SKM-1 (cell line): ENCODE data around the gene CCDC9B.

ENCODE experiments used
- DNase-seq: peaks from one replicate; lab custom pipeline; 2025; ENCODE audit not compliant: unreplicated experiment; lab: John Stamatoyannopoulos, UW

The CCDC9B gene

GRCh38 chr15:40365624-40366456 is 25.1 kb upstream of the CCDC9B start:
- DNase-seq, result no peak

GRCh38 chr15:40365016-40365415 is 24.3 kb upstream of the CCDC9B start:
- no peak for DNase-seq

- DNase-seq, result no peak
Observed at GRCh38 chr15:40364251-40364650, 23.5 kb upstream of the CCDC9B start.

- DNase-seq, result no peak
Observed at GRCh38 chr15:40363611-40364010, 22.9 kb upstream of the CCDC9B start.

- no peak for DNase-seq
Observed at GRCh38 chr15:40361640-40362039, 20.9 kb upstream of the CCDC9B start.

GRCh38 chr15:40360015-40360414 is 19.3 kb upstream of the CCDC9B start:
- no peak for DNase-seq

GRCh38 chr15:40358471-40359353 is 18.0 kb upstream of the CCDC9B start:
- no peak for DNase-seq

DNA sequence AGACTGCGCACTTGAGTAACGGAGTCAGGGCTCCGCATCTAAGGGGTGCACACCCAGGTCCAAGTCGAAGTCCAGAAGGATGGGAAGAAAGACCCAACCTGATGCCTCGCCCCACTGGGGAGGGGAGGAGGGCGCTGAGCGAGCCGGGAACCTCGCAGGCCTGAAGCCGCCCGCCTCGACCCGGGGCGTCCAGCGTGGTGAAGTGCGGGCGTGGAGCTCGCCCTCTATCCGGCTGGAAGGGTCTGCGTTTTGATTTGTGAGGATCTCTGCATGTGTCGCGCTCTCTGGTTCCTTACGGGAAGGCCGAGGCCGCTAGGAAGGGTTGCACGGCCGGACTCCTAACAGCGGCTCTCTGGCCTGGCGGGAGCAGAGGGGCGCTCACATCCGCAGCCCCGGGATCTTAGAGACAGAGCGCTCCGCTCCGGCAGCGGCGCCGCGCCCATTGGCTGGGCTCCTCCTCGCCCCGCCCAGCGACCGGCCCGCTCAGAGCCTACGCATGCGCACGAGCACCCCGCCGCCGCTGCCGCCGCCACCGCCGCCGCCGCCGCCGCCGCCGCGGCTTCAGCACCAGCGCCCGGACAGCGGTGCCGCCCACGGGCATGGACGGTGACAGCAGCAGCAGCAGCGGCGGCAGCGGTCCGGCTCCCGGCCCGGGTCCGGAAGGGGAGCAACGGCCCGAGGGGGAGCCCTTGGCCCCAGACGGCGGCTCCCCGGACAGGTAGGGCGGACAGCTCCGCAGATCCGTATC is 17.2 kb upstream of the CCDC9B start, which contains the start of gene DISP2:
TSS of gene DISP2 (plus strand) at position 497 of the 748 bp plus-strand sequence. CDS start at position 600, 103 bp downstream.
- DNase-seq, result peak; percentile 68

- DNase-seq, result no peak
Observed at GRCh38 chr15:40357246-40357645, 16.5 kb upstream of the CCDC9B start.

DNA sequence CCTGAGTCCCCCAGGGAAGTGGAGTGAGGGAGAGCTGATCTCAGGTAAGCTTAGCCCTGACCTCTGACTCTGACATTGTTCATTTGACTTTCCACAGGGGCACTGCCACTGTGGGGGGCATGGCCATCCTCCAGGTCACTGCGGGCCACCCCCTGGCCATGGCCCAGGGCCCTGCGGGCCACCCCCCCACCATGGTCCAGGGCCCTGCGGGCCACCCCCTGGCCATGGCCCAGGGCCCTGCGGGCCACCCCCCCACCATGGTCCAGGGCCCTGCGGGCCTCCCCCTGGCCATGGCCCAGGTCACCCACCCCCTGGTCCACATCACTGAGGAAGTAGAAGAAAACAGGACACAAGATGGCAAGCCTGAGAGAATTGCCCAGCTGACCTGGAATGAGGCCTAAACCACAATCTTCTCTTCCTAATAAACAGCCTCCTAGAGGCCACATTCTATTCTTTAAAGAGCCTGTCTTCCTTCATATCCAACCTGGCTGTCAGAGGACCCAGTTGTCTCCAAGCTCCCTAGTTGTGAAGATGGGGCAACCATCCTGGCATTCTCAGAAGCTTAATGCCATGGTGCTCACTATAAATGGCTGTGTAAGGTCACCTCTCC is 15.3 kb upstream of the CCDC9B start:
- no peak for DNase-seq

DNA sequence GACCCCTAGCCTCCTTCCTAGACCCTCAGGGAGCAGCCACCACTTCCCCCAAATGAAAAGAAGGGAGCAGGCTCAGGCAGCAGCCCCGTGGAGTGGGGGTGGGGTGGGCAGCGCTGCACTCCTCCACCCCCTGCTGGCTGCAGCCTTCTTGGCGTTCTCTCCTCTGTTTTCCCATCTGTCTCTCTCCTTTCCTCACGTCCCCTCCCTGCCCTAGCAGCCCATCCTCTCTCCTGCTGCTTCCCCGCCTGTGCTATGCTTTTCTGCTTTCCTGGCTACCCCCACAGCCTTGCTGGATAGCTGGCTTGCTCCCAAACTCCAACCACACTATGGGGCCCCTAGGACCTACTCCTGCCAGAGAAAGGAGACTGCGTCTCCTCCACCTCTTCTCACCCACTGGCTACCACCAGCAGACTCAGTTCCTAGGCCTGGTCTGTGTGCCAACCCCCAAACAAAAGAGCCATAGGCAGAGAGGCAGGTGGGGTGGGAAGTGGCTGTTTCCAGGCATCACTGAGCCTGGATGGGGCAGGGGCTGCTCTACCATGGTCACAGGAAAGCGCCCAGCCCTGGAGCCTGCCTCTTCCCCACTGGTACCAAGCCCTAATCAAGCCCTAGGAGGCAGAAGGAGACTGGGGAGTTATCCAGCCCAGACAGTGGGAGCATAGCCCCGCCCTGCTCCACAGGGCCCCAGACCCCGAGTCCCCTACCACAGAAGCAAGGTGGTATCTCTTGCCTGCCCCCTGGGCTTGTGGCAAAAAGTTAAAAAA is 13.9 kb upstream of the CCDC9B start:
- DNase-seq, result no peak

DNA sequence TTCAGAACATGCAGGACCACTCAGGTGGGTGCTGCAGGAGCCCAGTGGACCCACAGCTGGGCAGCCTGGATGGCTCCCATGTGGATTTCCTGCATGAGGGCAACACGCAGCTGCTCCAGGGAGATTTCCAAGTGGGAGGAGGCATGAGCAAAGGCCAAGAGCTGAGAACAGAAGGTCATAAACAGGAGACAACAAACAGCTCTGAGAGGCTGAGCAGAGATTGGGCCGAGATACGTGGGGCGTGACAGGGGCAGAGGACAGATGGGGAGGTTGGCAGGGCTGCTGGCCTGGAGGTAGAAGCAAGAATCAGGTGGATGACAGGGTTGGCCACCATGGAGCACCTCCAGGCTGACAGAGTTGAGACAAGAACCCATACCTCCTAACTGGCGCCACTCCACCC is 13.0 kb upstream of the CCDC9B start:
- DNase-seq, result no peak

- DNase-seq, result no peak
Observed at GRCh38 chr15:40352281-40352901, 11.7 kb upstream of the CCDC9B start.

- DNase-seq, result no peak
Observed at GRCh38 chr15:40349163-40349562, 8.4 kb upstream of the CCDC9B start.

GRCh38 chr15:40348474-40348870 is 7.7 kb upstream of the CCDC9B start:
- no peak for DNase-seq

DNA sequence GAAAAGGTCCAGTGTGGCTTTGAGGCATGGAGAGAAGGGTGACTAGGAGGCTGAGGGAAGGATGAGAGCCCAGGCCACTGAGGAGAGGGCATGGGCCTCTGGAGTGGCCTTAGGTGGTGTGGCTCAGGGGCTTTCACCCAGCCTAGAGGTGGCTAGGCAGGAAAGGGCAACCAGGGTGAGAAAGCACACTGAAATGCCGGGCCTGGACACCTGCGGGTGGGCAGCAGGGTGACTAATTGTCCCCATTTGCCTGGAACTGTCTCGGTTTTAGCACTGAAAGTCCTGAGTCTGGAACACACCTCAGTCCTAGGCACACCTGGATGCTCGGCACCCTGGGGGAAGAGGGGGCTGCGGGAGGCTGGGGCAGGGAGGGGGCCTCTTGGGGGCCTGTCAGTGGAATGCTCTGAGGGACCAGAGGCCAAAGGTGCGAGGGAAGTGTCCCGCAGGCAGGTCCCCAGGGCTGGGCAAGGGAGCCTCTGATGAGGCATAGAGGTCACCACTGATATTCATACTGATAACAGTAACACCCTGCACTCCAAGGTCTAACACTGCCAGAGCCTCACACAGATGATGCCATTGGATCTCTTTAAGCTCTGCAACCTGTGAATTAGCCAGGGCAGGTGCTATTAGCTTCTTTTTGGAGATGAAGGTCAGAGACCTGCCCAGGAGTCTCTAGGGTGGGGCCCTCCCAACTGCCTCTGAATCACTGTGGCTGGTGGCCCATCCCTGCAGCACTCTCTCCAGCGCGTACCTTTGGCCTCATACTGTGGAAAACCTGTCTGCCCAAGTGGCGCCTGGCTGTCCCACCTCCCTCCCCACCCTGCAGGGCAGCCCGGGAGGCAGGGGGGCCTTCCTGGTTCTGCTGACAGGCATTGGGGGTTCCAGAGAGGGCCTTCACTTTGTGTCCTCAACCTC is 7.1 kb upstream of the CCDC9B start:
- DNase-seq, result no peak

- DNase-seq, result no peak
Observed at GRCh38 chr15:40346579-40347558, 6.1 kb upstream of the CCDC9B start.
